ENCODE measurements around the gene VKORC1.

The VKORC1 gene

DNA sequence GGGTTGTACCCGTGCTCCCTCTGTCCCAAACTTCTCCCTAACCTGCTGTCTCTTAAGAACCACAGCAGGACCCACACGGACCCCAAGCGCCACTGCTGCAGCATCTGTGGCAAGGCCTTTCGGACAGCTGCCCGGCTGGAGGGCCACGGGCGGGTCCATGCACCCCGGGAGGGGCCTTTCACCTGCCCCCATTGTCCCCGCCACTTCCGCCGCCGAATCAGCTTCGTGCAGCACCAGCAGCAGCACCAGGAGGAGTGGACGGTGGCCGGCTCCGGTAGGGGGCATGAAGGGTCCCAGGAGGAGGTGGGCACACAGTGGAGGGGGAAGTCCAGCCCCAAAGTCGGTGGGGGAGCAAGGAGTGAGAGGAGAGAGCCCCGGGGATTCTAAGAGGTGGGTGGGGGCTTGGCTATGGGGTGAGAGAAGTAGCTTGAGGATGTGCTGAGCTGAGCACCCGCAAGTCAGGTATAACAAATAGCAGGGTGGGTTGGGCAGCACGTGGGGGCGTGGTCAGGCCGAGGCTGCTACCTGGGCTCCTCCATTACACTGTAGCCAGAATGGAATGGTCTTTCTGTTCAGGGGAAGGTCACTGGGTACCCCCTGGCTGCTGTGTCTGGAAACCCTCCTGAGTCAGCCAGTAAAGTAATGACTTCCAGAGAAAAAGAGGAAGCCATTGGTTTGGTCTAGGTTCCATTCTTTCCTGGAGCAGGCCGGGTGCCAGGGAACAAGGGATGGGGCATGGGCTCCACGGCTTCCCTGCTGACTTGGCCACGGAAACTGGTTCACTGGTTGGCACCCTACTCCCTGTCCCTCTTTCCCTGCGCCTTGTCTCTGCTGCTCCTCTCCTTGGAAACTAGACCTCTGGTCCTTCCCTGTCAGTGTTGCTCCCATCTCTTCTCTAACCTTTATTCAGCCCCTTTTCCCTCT, 12.9 kb downstream of the VKORC1 start:
- no peak for DNase-seq

DNA sequence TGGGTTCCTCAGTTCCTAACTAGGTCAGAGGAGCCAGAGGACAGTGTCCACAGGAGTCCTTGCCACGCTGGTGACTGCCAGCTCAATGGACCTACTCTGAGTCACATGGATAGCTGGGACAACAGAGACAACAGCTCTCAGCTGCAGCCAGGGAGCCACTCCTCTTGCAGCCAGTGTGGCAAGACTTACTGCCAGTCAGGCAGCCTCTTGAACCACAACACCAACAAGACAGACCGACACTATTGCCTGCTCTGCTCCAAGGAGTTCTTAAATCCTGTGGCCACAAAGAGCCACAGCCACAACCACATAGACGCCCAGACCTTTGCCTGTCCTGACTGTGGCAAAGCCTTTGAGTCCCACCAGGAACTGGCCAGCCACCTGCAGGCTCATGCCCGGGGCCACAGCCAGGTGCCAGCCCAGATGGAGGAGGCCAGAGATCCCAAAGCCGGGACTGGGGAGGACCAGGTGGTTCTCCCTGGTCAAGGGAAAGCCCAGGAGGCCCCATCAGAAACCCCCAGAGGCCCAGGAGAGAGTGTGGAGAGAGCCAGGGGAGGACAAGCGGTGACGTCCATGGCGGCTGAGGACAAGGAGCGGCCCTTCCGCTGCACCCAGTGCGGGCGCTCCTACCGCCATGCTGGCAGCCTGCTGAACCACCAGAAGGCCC, 13.7 kb downstream of the VKORC1 start:
- no peak for DNase-seq

DNA sequence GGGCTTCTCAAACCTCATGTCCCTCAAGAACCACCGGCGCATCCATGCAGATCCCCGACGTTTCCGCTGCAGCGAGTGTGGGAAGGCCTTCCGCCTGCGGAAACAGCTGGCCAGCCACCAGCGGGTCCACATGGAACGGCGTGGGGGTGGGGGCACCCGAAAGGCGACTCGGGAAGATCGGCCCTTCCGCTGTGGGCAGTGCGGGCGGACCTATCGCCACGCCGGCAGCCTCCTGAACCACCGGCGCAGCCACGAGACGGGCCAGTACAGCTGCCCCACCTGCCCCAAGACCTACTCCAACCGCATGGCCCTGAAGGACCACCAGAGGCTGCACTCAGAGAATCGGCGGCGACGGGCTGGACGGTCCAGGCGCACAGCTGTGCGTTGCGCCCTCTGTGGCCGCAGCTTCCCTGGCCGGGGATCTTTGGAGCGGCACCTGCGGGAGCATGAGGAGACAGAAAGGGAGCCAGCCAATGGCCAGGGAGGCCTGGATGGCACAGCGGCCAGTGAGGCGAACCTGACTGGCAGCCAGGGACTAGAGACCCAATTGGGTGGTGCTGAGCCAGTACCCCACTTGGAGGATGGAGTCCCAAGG, 14.5 kb downstream of the VKORC1 start:
- no peak for DNase-seq

DNA sequence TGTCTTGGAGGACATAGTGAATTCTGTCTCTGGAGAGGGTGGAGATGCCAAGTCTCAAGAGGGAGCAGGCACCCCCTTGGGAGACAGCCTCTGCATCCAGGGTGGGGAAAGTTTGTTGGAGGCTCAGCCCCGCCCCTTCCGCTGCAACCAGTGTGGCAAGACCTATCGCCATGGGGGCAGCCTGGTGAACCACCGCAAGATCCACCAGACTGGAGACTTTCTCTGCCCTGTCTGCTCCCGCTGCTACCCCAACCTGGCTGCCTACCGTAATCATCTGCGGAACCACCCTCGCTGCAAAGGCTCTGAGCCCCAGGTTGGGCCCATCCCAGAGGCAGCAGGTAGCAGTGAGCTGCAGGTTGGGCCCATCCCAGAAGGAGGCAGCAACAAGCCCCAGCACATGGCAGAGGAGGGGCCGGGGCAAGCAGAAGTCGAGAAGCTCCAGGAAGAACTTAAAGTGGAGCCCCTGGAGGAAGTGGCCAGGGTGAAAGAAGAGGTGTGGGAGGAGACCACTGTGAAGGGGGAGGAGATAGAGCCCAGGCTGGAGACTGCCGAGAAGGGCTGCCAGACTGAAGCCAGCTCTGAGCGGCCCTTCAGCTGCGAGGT, 15.2 kb downstream of the VKORC1 start:
- no peak for DNase-seq

DNA sequence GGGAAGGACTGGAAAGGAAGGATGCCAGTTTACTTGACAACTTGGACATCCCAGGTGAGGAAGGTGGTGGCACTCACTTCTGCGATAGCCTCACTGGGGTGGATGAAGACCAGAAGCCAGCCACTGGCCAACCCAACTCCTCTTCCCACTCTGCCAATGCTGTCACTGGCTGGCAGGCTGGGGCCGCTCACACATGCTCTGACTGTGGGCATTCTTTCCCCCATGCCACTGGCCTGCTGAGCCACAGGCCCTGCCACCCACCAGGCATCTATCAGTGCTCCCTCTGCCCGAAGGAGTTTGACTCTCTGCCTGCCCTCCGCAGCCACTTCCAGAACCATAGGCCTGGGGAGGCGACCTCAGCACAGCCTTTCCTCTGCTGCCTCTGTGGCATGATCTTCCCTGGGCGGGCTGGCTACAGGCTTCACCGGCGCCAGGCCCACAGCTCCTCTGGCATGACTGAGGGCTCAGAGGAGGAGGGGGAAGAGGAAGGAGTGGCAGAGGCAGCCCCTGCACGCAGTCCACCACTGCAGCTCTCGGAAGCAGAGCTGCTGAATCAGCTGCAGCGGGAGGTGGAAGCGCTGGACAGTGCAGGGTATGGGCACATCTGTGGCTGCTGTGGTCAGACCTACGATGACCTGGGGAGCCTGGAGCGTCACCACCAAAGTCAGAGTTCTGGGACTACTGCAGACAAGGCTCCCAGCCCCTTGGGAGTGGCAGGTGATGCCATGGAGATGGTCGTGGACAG, 15.8 kb downstream of the VKORC1 start:
- DNase-seq = no peak

DNA sequence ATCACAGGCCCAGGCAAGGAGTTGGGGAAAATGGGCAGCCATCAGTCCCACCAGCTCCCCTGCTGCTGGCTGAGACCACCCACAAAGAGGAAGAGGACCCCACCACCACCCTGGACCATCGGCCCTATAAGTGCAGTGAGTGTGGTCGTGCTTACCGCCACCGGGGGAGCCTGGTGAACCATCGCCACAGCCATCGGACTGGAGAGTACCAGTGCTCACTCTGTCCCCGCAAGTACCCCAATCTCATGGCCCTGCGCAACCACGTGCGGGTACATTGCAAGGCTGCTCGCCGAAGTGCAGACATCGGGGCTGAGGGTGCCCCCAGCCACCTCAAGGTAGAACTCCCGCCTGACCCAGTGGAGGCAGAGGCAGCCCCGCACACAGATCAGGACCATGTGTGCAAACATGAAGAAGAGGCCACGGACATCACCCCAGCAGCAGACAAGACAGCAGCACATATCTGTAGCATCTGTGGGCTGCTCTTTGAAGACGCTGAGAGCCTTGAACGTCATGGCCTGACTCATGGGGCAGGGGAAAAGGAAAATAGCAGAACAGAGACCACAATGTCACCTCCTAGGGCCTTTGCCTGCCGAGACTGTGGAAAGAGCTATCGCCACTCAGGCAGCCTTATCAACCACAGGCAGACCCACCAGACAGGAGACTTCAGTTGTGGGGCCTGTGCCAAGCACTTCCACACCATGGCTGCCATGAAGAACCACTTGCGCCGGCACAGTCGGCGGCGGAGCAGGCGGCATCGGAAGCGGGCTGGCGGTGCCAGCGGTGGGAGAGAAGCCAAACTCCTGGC, 16.8 kb downstream of the VKORC1 start:
- DNase-seq = no peak

DNA sequence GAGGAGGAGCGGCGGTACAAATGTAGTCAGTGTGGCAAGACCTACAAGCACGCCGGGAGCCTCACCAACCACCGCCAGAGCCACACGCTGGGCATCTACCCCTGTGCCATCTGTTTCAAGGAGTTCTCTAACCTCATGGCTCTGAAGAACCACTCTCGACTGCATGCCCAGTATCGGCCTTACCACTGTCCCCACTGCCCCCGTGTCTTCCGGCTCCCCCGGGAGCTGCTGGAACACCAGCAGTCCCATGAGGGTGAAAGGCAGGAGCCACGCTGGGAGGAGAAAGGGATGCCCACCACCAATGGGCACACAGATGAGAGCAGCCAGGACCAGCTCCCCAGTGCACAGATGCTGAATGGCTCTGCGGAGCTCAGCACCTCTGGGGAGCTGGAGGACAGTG, 17.6 kb downstream of the VKORC1 start:
- DNase-seq = no peak

DNA sequence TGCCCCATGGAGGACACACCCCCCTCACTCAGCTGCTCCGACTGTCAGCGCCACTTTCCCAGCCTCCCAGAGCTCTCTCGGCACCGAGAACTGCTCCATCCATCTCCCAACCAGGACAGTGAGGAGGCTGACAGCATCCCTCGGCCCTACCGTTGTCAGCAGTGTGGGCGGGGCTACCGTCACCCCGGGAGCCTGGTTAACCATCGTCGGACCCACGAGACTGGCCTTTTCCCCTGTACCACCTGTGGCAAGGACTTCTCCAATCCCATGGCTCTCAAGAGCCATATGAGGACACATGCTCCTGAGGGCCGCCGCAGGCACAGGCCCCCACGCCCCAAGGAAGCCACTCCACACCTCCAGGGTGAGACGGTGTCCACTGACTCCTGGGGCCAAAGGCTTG, 18.3 kb downstream of the VKORC1 start:
- no peak for DNase-seq

DNA sequence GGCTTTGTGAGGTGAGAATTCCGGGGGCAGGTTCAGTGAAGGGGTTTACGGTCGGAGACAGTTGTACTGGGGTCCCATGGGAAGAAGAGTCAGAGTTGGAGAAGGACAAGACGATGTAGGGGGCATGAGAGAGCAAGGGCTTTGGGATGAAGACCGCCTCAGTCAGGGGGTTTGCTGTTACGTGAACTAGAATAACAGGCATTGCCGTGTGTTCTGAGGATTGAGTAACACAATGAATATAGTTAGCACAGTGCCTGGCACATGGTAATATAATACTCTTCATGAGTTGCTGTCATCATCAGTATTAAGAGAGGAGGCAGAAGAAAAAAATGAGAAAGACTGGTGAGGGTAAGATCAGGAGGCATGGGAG, 19.8 kb downstream of the VKORC1 start:
- DNase-seq = no peak

DNA sequence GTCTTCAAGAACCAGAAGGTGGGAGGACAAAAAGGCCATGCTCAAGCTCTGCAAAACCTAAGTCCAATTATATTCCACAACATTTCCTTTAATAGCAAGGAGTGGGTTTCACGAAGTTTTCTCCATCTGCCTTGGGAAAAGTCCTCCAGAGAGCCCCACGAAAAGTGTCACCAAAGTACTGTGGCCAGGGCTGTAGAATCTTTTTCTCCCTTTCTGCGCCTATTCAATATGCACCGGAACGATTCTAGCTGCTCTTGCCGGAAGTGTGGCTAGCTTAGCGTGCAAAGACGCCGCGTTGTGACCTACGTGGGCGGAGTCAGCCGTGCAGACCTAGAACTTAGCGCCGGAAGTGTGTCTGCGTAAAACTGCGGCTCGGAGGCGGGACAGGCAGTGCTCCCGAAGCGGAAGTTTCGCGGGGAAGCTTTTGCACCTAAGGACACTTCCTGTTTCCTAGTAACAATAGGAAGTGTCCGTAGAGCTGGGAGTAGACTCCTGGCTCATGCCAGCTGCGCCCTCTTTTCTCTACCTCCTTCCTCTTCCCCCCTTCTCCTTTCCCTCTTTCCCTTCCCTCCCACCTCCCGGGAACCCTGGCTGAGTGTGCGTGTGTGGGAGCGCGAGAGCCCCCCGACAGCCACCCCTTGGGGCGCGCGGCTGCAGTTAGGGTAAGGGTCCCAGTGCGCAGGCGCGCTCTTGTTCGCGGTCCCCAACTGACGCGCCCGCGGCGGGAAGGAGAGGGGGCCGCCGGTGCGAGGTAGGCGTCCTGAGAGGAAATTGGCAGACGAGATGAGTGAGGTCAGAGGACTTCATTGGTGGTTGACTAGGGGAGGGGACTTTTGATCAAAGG, 20.4 kb downstream of the VKORC1 start, which contains the start of the genes ZNF646 and ZNF668:
ZNF646 (plus strand) TSS at position 453 of the 844 bp plus-strand sequence. CDS start 1,903 bp downstream, outside the sequence.
ZNF668 (minus strand) TSS at position 271 of the 844 bp plus-strand sequence. CDS start 9,781 bp downstream, outside the sequence.
- DNase-seq = peak; percentile 99

DNA sequence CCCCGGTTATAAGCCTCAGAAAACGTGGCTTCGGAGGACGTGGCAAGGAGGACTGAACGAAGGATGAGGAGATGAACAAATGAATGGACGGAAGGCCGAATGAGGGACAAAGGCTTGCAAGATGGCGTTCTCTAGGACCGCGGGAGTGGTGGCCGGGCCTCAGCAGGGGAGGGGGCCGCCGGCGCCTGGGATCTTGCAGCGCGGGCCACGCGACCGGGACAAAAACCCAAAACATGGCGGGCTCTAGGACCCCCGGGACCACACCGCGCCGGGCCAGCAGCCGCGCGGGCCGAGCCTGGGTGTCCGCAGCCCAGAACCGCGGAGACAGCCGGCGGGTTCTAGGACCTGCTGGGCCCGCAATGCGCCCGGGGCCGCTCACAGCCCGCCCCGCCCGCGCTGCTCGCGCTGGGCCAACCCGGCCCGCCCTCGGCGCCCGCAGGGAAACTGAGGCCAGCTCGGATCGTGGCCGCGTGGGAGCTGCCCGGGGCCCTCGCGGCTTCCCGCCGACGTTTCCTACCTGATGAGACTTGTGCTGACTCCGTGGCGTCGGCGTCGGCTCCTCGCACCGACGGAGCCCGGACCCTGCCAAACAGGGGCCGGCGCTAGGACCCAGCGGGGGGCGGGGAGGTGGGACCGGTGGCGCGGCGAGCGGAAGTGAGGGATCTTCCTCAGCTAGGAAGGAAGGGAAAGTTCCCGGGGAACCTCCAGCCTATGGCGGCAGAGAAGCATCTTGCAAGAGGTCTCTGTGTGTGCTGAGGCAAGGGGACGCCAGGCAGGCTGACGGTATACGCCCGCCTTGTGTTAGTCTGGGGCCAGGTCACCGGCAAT, 21.2 kb downstream of the VKORC1 start:
- DNase-seq = peak; percentile 75

DNA sequence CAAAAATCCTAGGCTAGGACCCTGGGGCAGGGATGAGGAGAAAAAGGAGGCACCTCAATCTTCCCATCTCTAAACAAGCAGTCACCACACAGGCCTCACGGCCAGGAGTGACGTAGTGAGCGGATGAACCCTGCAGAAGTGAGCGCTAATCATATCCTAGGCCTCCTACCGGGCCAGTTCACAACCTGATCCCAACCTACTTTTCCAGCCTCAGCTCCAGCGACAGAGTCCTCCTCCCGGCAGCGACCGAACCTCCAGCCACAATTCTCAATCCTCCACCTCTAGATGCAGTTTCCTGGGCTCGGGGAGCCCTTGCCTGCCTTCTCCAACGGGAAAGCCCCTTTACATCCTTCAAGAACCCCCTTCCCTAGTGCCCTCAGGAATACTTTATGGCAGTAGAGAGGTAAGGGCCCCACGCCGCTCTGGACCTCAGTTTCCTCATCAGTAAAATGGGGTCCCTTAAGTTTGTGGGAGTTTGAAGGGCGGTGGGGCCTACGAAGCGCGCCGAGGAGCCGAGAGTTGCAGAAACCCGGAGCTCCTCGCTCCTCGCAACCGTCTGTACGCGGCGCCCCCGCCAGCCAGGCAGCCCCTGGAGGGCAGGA, 22.0 kb downstream of the VKORC1 start:
- no peak for DNase-seq

DNA sequence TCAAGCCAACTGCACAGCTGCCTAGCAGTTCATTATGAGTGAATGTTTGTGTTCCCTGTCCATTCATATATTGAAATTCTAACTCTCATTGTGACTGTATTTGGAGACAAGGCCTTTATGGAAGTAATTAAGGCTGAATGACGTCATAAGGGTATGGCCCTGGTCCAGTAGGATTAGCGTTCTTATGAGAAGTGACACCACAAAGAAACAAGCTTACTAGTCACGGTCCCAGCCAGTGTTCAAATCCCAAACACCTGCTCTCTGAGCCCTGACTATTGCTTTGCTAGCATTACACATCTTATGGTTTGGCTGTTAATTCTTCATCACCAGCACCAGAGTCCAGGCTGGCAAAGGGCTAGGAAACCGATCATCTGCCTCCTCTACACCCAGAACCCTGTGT, 22.7 kb downstream of the VKORC1 start:
- DNase-seq = no peak

DNA sequence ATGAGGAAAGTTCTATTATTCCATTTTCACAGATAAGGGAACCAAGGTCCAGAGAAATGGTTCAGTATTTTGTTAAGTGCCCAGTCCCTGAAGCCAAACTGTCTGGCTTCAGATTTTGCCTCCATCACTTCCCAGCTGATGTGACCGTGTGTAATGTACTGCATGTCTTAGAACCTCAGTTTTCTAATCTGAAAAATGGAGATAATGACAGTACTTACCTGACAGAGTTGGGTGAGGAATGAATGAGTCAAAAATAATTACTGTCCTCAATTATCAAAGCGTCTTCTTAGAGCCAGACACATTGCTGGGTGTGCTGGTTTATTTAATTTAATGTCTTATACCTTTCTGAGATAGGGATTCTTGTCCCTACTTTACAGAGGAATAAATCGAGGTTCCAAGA, 27.3 kb downstream of the VKORC1 start:
- DNase-seq = no peak

DNA sequence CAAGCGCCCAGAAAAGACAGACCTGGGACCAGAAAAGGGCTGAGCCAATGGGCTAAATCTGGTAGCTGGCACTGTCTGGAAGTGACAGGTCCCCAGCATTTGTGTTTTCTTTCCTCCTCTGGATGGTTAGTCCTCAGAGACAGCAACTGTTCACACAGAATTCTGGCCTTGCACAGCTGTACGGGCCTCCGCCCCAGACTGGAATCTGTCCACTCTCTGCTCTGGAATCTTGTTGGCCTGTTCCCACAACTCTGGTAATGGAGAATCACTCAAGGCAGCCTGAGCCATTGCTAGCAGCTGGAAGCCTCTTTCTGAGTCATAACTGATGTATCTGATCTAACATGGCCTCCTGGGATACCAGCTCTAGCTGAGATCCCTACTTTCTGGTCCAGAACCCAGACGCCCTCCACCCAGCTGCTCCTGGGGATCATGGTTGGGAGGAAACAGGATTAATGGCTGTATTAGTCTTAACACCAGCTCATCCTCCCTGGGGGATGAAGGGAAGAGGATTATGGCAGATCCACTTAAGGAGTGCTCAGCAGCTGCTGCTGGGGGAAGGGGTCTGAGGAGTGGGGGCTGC, 29.6 kb downstream of the VKORC1 start:
- no peak for DNase-seq

DNA sequence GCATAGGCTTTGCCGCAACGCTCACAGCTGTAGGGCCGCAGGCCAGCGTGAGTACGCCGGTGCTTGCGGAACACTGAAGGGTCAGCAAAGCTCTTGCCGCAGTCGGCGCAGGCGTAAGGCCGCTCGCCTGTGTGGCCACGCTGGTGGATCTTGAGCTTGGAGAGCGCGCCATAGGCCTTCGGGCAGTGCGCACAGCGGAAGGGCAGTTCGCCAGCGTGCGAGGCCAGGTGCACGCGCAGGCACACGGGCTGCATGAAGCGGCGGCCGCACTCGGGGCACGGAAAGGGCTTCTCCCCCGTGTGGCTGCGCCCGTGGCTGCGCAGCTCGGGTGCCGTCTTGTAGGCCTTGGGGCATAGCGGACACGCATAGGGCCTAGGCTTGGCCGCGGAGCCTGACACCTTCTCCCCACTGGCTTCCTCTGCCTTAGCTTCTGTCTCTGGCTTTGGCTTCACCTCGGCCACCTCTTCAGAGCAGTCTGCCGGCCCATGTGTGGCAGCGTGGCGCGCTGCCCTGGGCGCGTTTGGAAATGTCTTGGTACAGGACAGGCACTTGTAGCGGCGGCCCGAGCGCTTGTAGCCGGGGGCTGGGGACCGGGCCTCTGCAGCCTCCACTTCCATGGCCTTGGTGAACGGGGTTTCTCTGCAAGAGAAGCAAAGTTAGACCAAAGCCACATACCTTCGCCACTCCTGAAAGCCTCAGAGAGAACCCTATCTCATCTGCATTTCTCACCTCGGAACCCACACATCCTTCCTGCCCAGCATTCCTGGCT, 30.6 kb downstream of the VKORC1 start:
- no peak for DNase-seq

DNA sequence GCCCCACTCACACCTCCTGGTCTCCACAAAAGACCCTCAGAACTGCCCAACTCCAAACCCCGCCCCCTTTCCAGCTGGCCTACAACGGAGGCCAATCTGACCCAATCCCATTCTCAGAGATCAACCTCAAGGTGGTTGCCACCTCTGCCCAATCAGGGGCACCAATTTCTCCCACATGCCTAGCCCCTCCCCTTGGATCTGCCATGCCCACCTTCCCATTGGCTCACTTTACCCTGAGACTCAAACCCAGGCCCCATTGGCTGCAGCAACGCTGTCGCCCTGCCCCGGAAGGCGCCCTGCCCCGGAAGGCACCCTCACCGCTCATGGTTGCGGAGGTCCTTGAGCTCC, 31.1 kb downstream of the VKORC1 start:
- DNase-seq = no peak

DNA sequence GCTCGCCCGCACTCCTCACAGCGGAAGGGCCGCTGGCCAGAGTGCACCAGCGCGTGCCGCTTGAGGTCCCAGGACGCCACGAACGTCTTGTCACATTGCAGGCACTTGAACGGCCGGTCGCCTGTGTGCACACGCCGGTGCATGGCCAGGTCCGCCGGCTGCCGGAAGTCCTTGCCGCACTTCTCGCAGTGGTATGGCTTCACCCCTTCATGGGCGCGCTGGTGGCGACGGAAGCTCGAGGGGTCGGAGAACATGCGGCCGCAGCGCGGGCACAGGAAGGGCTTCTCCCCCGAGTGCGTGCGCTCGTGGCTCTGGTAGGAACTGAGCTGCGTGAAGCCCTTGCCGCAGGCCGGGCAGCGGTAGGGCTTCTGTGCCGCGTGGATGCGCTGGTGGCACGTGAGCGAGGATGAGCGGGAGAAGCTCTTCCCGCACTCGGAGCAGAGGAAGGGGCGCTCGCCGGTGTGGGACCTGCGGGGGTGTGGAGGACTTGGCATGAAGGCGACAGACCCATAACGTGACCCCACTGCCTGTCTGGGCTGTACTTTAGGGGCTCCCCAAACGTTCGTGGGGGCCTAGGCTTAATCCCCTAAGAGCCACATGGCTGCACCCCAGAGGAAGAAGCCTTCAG, 32.7 kb downstream of the VKORC1 start:
- DNase-seq = no peak

Measured in DMS153 (cell line).